ENCODE measurements around the gene BDKRB2.

DNA sequence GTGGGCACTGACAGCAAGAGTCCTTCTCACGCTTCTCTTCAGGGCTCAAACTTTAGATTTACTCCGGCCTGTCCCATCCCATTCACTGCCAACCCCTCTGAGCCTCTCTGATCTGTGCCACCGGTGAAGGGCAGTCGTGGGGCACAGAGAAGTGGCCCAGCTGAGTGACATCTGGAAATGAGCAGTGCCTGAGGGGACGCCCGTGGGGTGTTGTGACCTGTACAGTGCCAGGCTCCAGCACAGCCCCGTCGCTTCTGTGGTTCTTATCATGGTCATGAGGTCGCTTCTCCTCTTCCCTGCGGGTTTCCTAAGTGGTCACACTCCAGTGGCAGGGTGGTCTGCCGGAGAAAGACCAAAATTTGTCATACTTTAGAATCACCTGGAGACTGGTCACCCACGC, 4.1 kb downstream of the BDKRB2 start:
- TF ChIP-seq POLR2A (IDR thresholded peaks at IDR 0.05; ENCODE audit: low read depth, low read length) = no peak
- no peak for TF ChIP-seq POLR2AphosphoS5 (IDR thresholded peaks at IDR 0.05; ENCODE audit: low read depth, low read length)
- TF ChIP-seq PAX5 (IDR thresholded peaks at IDR 0.05; ENCODE audit: insufficient read depth, low read length, severe bottlenecking) = no peak
- TF ChIP-seq TAF1 (IDR thresholded peaks at IDR 0.05; ENCODE audit: low read depth, low read length) = no peak
- no peak for TF ChIP-seq POU2F2 (IDR thresholded peaks at IDR 0.05; ENCODE audit: low read depth, low read length)
